Neural cell (in vitro differentiated cells): ENCODE measurements around the gene MAP2K7.

ENCODE experiments used
- EP300 ChIP-seq: fragments of 450-650 bp; conservative IDR thresholded peaks from 2 replicates; pipeline ENCODE4 v1.6.1; 2014; ENCODE audit warnings: antibody characterized with exemption, mild to moderate bottlenecking, moderate library complexity; ENCODE audit not compliant: poor library complexity, severe bottlenecking
- EZH2 ChIP-seq: fragments of 200-600, 300-800 bp; shearing (Covaris generic), sonication (generic); IDR thresholded peaks from 2 replicates; pipeline ENCODE4 v1.6.1; 2014; ENCODE audit warnings: antibody characterized with exemption, low read length, borderline replicate concordance, mild to moderate bottlenecking; ENCODE audit not compliant: insufficient read depth, poor library complexity, severe bottlenecking
- POLR2AphosphoS5 ChIP-seq: IDR thresholded peaks from 2 replicates; pipeline ENCODE4 v1.6.1; 2012
- RAD21 ChIP-seq: fragments of 450-650 bp; conservative IDR thresholded peaks from 2 replicates; pipeline ENCODE4 v1.6.1; 2014; ENCODE audit warnings: antibody characterized with exemption, mild to moderate bottlenecking, moderate library complexity
- TAF1 ChIP-seq: IDR thresholded peaks from 2 replicates; pipeline ENCODE4 v1.6.1; 2012; ENCODE audit warnings: low read depth
- TF ChIP-seq, protein P1 (sequence below): fragments of 450-650 bp; IDR thresholded peaks from 2 replicates; pipeline ENCODE4 v1.5.1; 2014; ENCODE audit warnings: antibody characterized with exemption, mild to moderate bottlenecking, moderate library complexity; ENCODE audit not compliant: poor library complexity, severe bottlenecking
- TF ChIP-seq, protein P2 (sequence below): IDR thresholded peaks from 2 replicates; pipeline ENCODE4 v1.6.1; 2012; ENCODE audit warnings: borderline replicate concordance

DNA sequence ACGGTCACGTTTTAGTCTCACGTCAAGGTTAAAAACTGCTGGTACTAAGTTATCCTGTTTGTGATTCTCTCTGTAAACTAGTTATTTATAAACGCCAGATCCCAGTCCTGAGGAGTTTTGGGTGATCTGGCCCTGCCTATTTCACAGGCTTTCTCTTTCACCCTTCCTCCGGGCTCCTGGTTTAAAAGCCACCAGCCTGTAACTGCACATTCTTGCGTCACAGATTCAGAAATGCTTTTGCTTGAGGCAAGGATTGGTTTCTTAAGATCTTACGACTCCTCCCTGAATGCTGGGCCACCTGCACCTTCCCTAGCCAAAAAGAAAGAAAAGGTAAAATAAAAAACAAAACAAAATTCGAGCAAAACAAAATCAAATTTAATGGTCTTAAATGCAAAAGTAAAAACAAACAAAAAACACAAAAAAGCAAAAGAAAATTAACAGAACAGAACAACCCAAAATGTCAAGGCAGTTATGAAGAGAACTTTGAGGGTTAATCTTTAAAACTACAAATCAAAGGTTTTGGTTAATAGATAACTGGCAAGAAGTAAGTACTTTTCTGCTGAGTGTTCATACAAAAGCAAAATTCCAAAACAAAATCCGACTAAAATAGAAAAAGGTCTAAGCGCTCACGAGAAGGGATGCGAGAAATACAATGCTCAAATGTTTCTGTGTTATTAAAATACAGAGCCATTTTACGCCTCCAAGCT, 58.4 kb downstream of the MAP2K7 start:
- TF ChIP-seq RAD21 (no peak), EP300 (no peak), POLR2AphosphoS5 (no peak), TAF1 (no peak), EZH2 (no peak)
- TF ChIP-seq, protein P1, sequence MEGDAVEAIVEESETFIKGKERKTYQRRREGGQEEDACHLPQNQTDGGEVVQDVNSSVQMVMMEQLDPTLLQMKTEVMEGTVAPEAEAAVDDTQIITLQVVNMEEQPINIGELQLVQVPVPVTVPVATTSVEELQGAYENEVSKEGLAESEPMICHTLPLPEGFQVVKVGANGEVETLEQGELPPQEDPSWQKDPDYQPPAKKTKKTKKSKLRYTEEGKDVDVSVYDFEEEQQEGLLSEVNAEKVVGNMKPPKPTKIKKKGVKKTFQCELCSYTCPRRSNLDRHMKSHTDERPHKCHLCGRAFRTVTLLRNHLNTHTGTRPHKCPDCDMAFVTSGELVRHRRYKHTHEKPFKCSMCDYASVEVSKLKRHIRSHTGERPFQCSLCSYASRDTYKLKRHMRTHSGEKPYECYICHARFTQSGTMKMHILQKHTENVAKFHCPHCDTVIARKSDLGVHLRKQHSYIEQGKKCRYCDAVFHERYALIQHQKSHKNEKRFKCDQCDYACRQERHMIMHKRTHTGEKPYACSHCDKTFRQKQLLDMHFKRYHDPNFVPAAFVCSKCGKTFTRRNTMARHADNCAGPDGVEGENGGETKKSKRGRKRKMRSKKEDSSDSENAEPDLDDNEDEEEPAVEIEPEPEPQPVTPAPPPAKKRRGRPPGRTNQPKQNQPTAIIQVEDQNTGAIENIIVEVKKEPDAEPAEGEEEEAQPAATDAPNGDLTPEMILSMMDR: no peak
- TF ChIP-seq, protein P2, sequence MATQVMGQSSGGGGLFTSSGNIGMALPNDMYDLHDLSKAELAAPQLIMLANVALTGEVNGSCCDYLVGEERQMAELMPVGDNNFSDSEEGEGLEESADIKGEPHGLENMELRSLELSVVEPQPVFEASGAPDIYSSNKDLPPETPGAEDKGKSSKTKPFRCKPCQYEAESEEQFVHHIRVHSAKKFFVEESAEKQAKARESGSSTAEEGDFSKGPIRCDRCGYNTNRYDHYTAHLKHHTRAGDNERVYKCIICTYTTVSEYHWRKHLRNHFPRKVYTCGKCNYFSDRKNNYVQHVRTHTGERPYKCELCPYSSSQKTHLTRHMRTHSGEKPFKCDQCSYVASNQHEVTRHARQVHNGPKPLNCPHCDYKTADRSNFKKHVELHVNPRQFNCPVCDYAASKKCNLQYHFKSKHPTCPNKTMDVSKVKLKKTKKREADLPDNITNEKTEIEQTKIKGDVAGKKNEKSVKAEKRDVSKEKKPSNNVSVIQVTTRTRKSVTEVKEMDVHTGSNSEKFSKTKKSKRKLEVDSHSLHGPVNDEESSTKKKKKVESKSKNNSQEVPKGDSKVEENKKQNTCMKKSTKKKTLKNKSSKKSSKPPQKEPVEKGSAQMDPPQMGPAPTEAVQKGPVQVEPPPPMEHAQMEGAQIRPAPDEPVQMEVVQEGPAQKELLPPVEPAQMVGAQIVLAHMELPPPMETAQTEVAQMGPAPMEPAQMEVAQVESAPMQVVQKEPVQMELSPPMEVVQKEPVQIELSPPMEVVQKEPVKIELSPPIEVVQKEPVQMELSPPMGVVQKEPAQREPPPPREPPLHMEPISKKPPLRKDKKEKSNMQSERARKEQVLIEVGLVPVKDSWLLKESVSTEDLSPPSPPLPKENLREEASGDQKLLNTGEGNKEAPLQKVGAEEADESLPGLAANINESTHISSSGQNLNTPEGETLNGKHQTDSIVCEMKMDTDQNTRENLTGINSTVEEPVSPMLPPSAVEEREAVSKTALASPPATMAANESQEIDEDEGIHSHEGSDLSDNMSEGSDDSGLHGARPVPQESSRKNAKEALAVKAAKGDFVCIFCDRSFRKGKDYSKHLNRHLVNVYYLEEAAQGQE: no peak
